Measurements from ENCODE around the gene SP2. TPM values are rescaled to one million over a fixed set of nuclear protein-coding genes. Genes with fewer than 3 reads are reported as not detected.

SP2 gene
- total and polyA plus RNA-seq, 2 of the 13 experiments (the other 11 are each of a cell fraction or from before 2014, with no cell fraction given): 1.4 to 4.8 TPM

- TF ChIP-seq ADNP (CRISPR knock-in tag; IDR thresholded peaks at IDR 0.05) (no peak), ZNF335 (CRISPR knock-in tag; IDR thresholded peaks at IDR 0.05) (peak; percentile 66; the same call in 1 of the 2 replicates), ZNF552 (CRISPR knock-in tag; IDR thresholded peaks at IDR 0.05; ENCODE audit: borderline replicate concordance) (no peak), ETV6 (CRISPR knock-in tag; conservative IDR thresholded peaks at IDR 0.05) (0 out of 2 replicates have a peak, but pooled peaks have one; percentile 31), CCAR2 (optimal IDR thresholded peaks at IDR 0.05; ENCODE audit: low read depth, low read length) (no peak), SYNCRIP (IDR thresholded peaks at IDR 0.05; ENCODE audit: insufficient read depth, low read depth, low read length) (no peak), NAIF1 (CRISPR knock-in tag; IDR thresholded peaks at IDR 0.05; ENCODE audit: borderline replicate concordance) (no peak; the same call in 1 of the 2 replicates), ZMAT5 (CRISPR knock-in tag; IDR thresholded peaks at IDR 0.05; ENCODE audit: borderline replicate concordance, low read depth) (no peak), KDM2A (CRISPR knock-in tag; IDR thresholded peaks at IDR 0.05; ENCODE audit: borderline replicate concordance, low read depth) (peak; percentile 12; the same call in 1 of the 2 replicates), ZBTB10 (CRISPR knock-in tag; IDR thresholded peaks at IDR 0.05; ENCODE audit: borderline replicate concordance) (no peak), NFATC3 (CRISPR knock-in tag; IDR thresholded peaks at IDR 0.05) (peak; percentile 88; the same call in 1 of the 2 replicates), NCOA2 (CRISPR knock-in tag; IDR thresholded peaks at IDR 0.05) (peak; percentile 39; the same call in 1 of the 2 replicates), ZNF431 (CRISPR knock-in tag; IDR thresholded peaks at IDR 0.05; ENCODE audit: borderline replicate concordance, low read depth) (0 out of 2 replicates have a peak, but pooled peaks have one; percentile 44), HMG20B (CRISPR knock-in tag; conservative IDR thresholded peaks at IDR 0.05) (0 out of 2 replicates have a peak, but pooled peaks have one; percentile 14), SMAD3 (CRISPR knock-in tag; IDR thresholded peaks at IDR 0.05) (peak; percentile 71; the same call in 1 of the 2 replicates), NR1H2 (CRISPR knock-in tag; IDR thresholded peaks at IDR 0.05; ENCODE audit: borderline replicate concordance, low read depth) (no peak), ZSCAN22 (CRISPR knock-in tag; IDR thresholded peaks at IDR 0.05) (no peak), MBNL3 (CRISPR knock-in tag; conservative IDR thresholded peaks at IDR 0.05) (no peak), ELF3 (CRISPR knock-in tag; IDR thresholded peaks at IDR 0.05) (peak; percentile 55), YEATS2 (CRISPR knock-in tag; IDR thresholded peaks at IDR 0.05; ENCODE audit: borderline replicate concordance) (no peak), ZNF382 (CRISPR knock-in tag; IDR thresholded peaks at IDR 0.05; ENCODE audit: borderline replicate concordance) (no peak), ZNF556 (CRISPR knock-in tag; IDR thresholded peaks at IDR 0.05; ENCODE audit: borderline replicate concordance) (peak; percentile 23; the same call in 1 of the 2 replicates), ARNT (IDR thresholded peaks at IDR 0.05) (no peak), ZNF12 (CRISPR knock-in tag; IDR thresholded peaks at IDR 0.05) (no peak), ZNF768 (CRISPR knock-in tag; IDR thresholded peaks at IDR 0.05) (no peak), ZSCAN25 (CRISPR knock-in tag; IDR thresholded peaks at IDR 0.05) (no peak; the same call in 1 of the 2 replicates), MXD1 (CRISPR knock-in tag; IDR thresholded peaks at IDR 0.05) (no peak; the same call in 1 of the 2 replicates), SOX13 (IDR thresholded peaks at IDR 0.05) (no peak), SOX13 (CRISPR knock-in tag; conservative IDR thresholded peaks at IDR 0.05 in 1 of 2, IDR thresholded peaks at IDR 0.05 in 1 of 2) (peak in 1 of 2 experiments; percentile 27; a peak in 1 of 4 replicates)
Measured at GRCh38 chr17:47895347-47895855, 635 bp upstream of the SP2 start (continued).

Measured in HepG2 (cell line).